KMS-11 (cell line): ENCODE data around the gene UNKL.

Source experiments
- H2AFZ ChIP-seq: fragments of 200-600 bp; sonication (generic); 2 replicates; pipeline ENCODE4 v1.6.1; 2016; ENCODE audit warnings: antibody characterized with exemption, mixed run types, low read depth
- H3K27ac ChIP-seq: fragments of 200-600 bp; sonication (generic); 2 replicates; pipeline ENCODE4 v1.6.1; 2016; ENCODE audit warnings: mild to moderate bottlenecking, mixed run types
- H3K27me3 ChIP-seq: fragments of 200-600 bp; sonication (generic); 2 replicates; pipeline ENCODE4 v1.6.1; 2017; ENCODE audit warnings: mild to moderate bottlenecking, low read depth, mixed run types, moderate library complexity; ENCODE audit not compliant: insufficient read depth
- H3K36me3 ChIP-seq: fragments of 200-600 bp; sonication (generic); 2 replicates; pipeline ENCODE4 v1.6.1; 2017; ENCODE audit warnings: mild to moderate bottlenecking, mixed run types; ENCODE audit not compliant: insufficient read depth
- H3K4me1 ChIP-seq: fragments of 200-600 bp; sonication (generic); 2 replicates; pipeline ENCODE4 v1.6.1; 2016; ENCODE audit warnings: mild to moderate bottlenecking, low read depth, mixed run types; ENCODE audit not compliant: poor library complexity, severe bottlenecking
- H3K4me2 ChIP-seq: fragments of 200-600 bp; sonication (generic); 2 replicates; pipeline ENCODE4 v1.7.0; 2016; ENCODE audit warnings: mild to moderate bottlenecking, mixed run types
- H3K4me3 ChIP-seq: fragments of 200-600 bp; sonication (generic); IDR thresholded peaks from 2 replicates; pipeline ENCODE4 v1.6.1; 2017; ENCODE audit warnings: low read depth, low read length, mixed read lengths; ENCODE audit not compliant: insufficient read depth
- H3K79me2 ChIP-seq: fragments of 200-600 bp; sonication (generic); 2 replicates; pipeline ENCODE4 v1.6.1; 2016; ENCODE audit warnings: low read depth, mixed run types; ENCODE audit not compliant: insufficient read depth
- H3K9ac ChIP-seq: fragments of 200-600 bp; sonication (generic); 2 replicates; pipeline ENCODE4 v1.6.1; 2016; ENCODE audit warnings: mild to moderate bottlenecking, mixed run types
- H4K20me1 ChIP-seq: fragments of 200-600 bp; sonication (generic); 2 replicates; pipeline ENCODE4 v1.6.1; 2016; ENCODE audit warnings: mild to moderate bottlenecking, mixed run types; ENCODE audit not compliant: insufficient read depth
- CTCF ChIP-seq: fragments of 200-600 bp; sonication (generic); conservative IDR thresholded peaks from 2 replicates; pipeline ENCODE4 v1.6.1; 2017; ENCODE audit warnings: low read depth, mild to moderate bottlenecking, antibody characterized with exemption, low read length, moderate library complexity, mixed read lengths

UNKL gene

GRCh38 chr16:1315081-1316032 lies 99.1 kb downstream of the UNKL start:
- Histone ChIP-seq H4K20me1 (peaks cover 37% of the 10 kb centered on the region), H3K4me3 (no peak overlapping the region), H3K79me2 (peaks cover 61% of the 10 kb centered on the region), H3K4me2 (no peak overlapping the region), H3K36me3 (peaks cover 29% of the 10 kb centered on the region; the same call in 1 of the 2 replicates), H3K4me1 (peaks cover 16% of the 10 kb centered on the region), H2AFZ (no peak overlapping the region), H3K27ac (no peak overlapping the region), H3K9ac (no peak overlapping the region), H3K27me3 (no peaks in the 10 kb centered on the region)
- TF ChIP-seq CTCF, result no peak

GRCh38 chr16:1314399-1315068 lies 100.0 kb downstream of the UNKL start:
- Histone ChIP-seq H3K4me1 (peaks cover 16% of the 10 kb centered on the region), H4K20me1 (peaks cover 40% of the 10 kb centered on the region)

GRCh38 chr16:1313721-1314369 lies 100.7 kb downstream of the UNKL start:
- Histone ChIP-seq H4K20me1 (peaks cover 40% of the 10 kb centered on the region), H3K36me3 (peaks cover 29% of the 10 kb centered on the region; the same call in 1 of the 2 replicates), H3K9ac (no peak overlapping the region), H2AFZ (no peak overlapping the region), H3K4me1 (peaks cover 16% of the 10 kb centered on the region), H3K27ac (no peak overlapping the region), H3K4me2 (no peak overlapping the region), H3K79me2 (peaks cover 66% of the 10 kb centered on the region), H3K27me3 (no peaks in the 10 kb centered on the region), H3K4me3 (no peak overlapping the region)
- TF ChIP-seq CTCF, result no peak

More at GRCh38 chr16:1314399-1315068, 100.0 kb downstream of the UNKL start:
- Histone ChIP-seq H3K79me2 (peaks cover 66% of the 10 kb centered on the region), H2AFZ (no peak overlapping the region), H3K9ac (no peak overlapping the region), H3K36me3 (peaks cover 29% of the 10 kb centered on the region; the same call in 1 of the 2 replicates), H3K4me3 (no peak overlapping the region), H3K27ac (no peak overlapping the region), H3K4me2 (no peak overlapping the region), H3K27me3 (no peaks in the 10 kb centered on the region)
- no peak for TF ChIP-seq CTCF
